Left lung (tissue), 10 donors: Measurements from ENCODE around the gene HNRNPLL. TPM values are rescaled to one million over a fixed set of nuclear protein-coding genes. Genes with fewer than 3 reads are reported as not detected.

ENCODE experiments used
- ATAC-seq: fragments of 200-7000 bp; cut with Tn5 transposase; one replicate; pipeline ENCODE4 v1.9.1; 2020; ENCODE audit warnings: moderate library complexity
- DNase-seq, 4 donors: peaks; one replicate each; pipeline ENCODE4 v3.0.0-alpha.2; 2013 to 2020
- H3K27ac ChIP-seq, 2 donors: fragments of 200-600 bp; sonication (generic) in 1 of 2; one replicate each; pipeline versions ENCODE4 v1.5.0 to v1.8.0; 2020 to 2021
- H3K27me3 ChIP-seq, 2 donors: fragments of 200-600 bp; sonication (generic) in 1 of 2; one replicate each; pipeline versions ENCODE4 v1.5.0 to v1.8.0; 2020 to 2021
- H3K36me3 ChIP-seq, 2 donors: fragments of 200-600 bp; sonication (generic) in 1 of 2; one replicate each; pipeline versions ENCODE4 v1.5.0 to v1.8.0; 2020 to 2021
- H3K4me1 ChIP-seq, 2 donors: fragments of 200-600 bp; one replicate each; pipeline ENCODE4 v1.8.0; 2021
- H3K4me3 ChIP-seq, 2 donors: fragments of 200-600 bp; sonication (generic) in 1 of 2; one replicate each; pipeline versions ENCODE4 v1.5.0 to v1.8.0; 2020 to 2021; ENCODE audit warnings: mild to moderate bottlenecking in 1 of 2
- H3K9me3 ChIP-seq, 2 donors: fragments of 200-600 bp; sonication (generic) in 1 of 2; one replicate each; pipeline versions ENCODE4 v1.5.0 to v1.8.0; 2020 to 2021
- intact Hi-C, 2 donors: fragments of 100-400 bp; cut with DNase I; formaldehyde crosslinking; loops; one replicate each; pipeline versions ENCODE4 v1.11.2 to v1.14.2; 2022
- polyA plus RNA-seq, 6 donors: library from polyadenylated mRNA; unstranded; fragments of 120-200 nt; gene quantifications; one replicate each; pipeline ENCODE4 v1.2.1, GENCODE V29; 2013; ENCODE audit not compliant: insufficient read length in 6 of 6
- total RNA-seq, 2 donors: library from RNA; stranded (reverse); fragmentation: NEBNext Ultra II Directional; extraction: Animal tissue kit (Norgen Biotek cat#: 25700); gene quantifications; one replicate each; pipeline ENCODE4 v1.2.1, GENCODE V29; 2021
- TF ChIP-seq, protein P1 (sequence below), 2 donors: fragments of 200-600 bp; sonication (generic) in 1 of 2; IDR thresholded peaks; one replicate each; pipeline versions ENCODE4 v1.5.0 to v1.8.0; 2021; ENCODE audit warnings: antibody characterized with exemption in 2 of 2
- donor health status: DM: no; HTN: yes; CAD: no.
- donor health status: DM: no; HTN: no; CAD: no.

Gene HNRNPLL
- total and polyA plus RNA-seq, 8 donors, result 44.2 to 102 (median 75.4) TPM

- Histone ChIP-seq H3K4me1 (peaks cover 0 to 11% of the 10 kb centered on the region in 2 donors), H3K27me3 (no peaks in the 10 kb centered on the region), H3K27ac (no peak overlapping the region), H3K9me3 (no peaks in the 10 kb centered on the region), H3K36me3 (no peaks in the 10 kb centered on the region), H3K4me3 (no peak overlapping the region)
- TF ChIP-seq, protein P1, sequence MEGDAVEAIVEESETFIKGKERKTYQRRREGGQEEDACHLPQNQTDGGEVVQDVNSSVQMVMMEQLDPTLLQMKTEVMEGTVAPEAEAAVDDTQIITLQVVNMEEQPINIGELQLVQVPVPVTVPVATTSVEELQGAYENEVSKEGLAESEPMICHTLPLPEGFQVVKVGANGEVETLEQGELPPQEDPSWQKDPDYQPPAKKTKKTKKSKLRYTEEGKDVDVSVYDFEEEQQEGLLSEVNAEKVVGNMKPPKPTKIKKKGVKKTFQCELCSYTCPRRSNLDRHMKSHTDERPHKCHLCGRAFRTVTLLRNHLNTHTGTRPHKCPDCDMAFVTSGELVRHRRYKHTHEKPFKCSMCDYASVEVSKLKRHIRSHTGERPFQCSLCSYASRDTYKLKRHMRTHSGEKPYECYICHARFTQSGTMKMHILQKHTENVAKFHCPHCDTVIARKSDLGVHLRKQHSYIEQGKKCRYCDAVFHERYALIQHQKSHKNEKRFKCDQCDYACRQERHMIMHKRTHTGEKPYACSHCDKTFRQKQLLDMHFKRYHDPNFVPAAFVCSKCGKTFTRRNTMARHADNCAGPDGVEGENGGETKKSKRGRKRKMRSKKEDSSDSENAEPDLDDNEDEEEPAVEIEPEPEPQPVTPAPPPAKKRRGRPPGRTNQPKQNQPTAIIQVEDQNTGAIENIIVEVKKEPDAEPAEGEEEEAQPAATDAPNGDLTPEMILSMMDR (IDR thresholded peaks at IDR 0.05), result no peak
- ATAC-seq, result no peak
- DNase-seq, result no peak
- intact Hi-C loops, result no loop called here
These were observed 68.8 kb downstream of the HNRNPLL start for GRCh38 chr2:38533757-38534545.

DNA sequence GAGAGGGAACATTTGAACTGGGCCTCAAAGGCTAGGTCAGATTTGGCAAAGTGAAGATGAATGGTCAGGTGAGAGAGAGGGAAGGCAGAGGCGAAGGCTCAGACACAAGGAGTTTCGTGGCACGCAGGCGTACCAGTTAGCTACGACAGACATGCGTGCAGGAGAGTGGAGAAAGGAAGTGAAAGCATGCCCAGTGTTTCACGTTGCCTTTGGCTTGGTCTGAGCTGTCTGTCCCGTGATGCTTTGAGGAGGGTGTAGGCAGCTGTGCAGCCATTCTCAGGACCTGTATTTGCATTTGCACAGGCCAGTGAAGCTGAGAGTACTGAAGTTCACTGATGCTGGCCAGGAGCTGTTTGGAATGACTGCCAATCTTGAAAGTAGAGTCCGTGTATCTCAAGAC, 69.5 kb downstream of the HNRNPLL start:
- peak; percentile 13 for ATAC-seq

GRCh38 chr2:38532366-38532765, 70.4 kb downstream of the HNRNPLL start:
- H3K4me3 ChIP-seq, result no peak overlapping the region
- H3K36me3 ChIP-seq, result no peaks in the 10 kb centered on the region
- DNase-seq, result no peak
- H3K27me3 ChIP-seq, result peaks cover 0 to 12% of the 10 kb centered on the region in 2 donors
- intact Hi-C loops, result no loop called here
- H3K9me3 ChIP-seq, result no peaks in the 10 kb centered on the region
- TF ChIP-seq, protein P1 (IDR thresholded peaks at IDR 0.05), result no peak
- no peak for ATAC-seq
- no peak overlapping the region for H3K27ac ChIP-seq
- peaks cover 0 to 21% of the 10 kb centered on the region in 2 donors for H3K4me1 ChIP-seq

More for the DNA sequence above, 69.5 kb downstream of the HNRNPLL start:
- H3K27me3 ChIP-seq, result peaks cover 0 to 4% of the 10 kb centered on the region in 2 donors
- no peak overlapping the region for H3K4me3 ChIP-seq
- intact Hi-C loops, result no loop called here
- TF ChIP-seq, protein P1 (IDR thresholded peaks at IDR 0.05), result no peak
- H3K36me3 ChIP-seq, result no peaks in the 10 kb centered on the region
- no peak overlapping the region for H3K27ac ChIP-seq
- H3K9me3 ChIP-seq, result no peaks in the 10 kb centered on the region
- H3K4me1 ChIP-seq, result peaks cover 0 to 15% of the 10 kb centered on the region in 2 donors
- DNase-seq, result peak in 1 of 4 donors; percentile 44

GRCh38 chr2:38529208-38529607, 73.5 kb downstream of the HNRNPLL start:
- H3K27me3 ChIP-seq, result peaks cover 0 to 21% of the 10 kb centered on the region in 2 donors
- H3K4me3 ChIP-seq, result no peak overlapping the region
- intact Hi-C loops, result no loop called here
- H3K4me1 ChIP-seq, result peaks cover 0 to 10% of the 10 kb centered on the region in 2 donors
- DNase-seq, result no peak
- H3K36me3 ChIP-seq, result no peaks in the 10 kb centered on the region
- no peak overlapping the region for H3K27ac ChIP-seq
- TF ChIP-seq, protein P1 (IDR thresholded peaks at IDR 0.05), result no peak
- H3K9me3 ChIP-seq, result no peaks in the 10 kb centered on the region
- ATAC-seq, result no peak

DNA sequence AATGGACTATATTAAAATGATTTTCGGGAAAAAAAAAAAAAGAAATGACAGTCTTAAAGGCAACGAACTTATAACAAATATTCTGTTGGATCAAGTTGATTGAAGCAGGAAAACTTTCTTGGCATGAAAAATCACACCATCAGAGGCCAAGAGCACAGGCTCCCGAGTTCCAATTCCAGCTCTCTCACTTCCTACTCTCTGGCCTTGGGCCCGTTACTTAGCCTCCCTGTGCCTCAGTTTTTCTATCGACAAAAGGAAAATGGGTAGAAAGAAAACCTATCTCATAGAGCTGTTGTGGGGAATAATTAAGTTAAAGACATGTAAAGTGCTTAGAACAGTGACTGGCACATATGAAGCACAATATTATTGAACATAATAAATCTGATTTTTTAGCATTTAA, 74.2 kb downstream of the HNRNPLL start:
- H3K27me3 ChIP-seq, result peaks cover 0 to 21% of the 10 kb centered on the region in 2 donors
- no peak overlapping the region for H3K27ac ChIP-seq
- no peak overlapping the region for H3K4me3 ChIP-seq
- H3K4me1 ChIP-seq, result peaks cover 0 to 10% of the 10 kb centered on the region in 2 donors
- no peaks in the 10 kb centered on the region for H3K9me3 ChIP-seq
- ATAC-seq (no peak), DNase-seq (no peak)
- intact Hi-C loops, result no loop called here
- H3K36me3 ChIP-seq, result no peaks in the 10 kb centered on the region
- TF ChIP-seq, protein P1 (IDR thresholded peaks at IDR 0.05), result no peak
